ENCODE results near the gene DHX35.

Gene DHX35

DNA sequence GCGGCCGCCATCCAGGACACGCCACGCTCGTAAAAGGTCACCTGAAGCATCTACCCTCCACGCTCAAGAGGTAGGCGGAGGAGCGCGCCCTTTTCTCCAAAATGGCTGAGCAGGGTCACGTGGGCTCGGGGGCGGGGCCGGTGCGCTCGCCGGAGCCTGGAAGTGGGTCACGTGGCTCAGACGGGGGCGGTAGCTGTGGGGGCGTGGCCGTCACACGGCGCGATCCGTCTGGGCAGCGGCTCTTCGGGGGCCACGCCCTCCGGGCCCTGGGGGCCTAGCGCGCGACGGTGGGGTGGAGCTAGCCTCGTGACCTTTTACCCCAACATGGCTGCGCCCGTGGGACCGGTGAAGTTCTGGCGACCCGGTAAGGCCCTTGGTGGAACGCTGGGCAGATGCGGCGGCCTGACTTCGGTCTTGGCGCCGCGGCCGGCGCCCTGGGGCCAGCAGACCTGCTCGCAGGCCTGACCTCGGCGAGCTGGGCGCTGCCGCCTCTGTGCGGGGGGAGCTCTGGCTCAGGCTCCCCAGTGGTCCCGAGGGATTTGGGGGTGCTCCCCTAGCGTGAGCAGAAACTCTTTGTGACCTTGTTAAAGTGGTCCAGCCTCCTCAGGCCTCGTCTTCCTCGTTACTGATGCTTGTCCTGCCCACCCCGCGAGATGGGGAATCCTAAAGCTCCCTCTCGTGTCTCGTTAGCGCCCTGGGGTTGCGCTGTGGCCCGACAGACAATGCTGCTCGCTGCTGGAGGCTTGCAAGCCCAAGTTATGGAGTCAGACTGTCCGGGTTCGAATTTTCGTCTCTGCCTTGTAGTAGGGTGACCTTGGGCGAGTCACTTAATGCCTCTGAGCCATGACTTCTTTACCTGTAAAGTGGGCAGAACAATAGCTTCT lies at the start of gene DHX35 (continued):
- no peak for TF ChIP-seq ZNF10 (tag by site-specific recombination; IDR thresholded peaks at IDR 0.05)
- no peak for TF ChIP-seq ZNF138 (tag by site-specific recombination; IDR thresholded peaks at IDR 0.05; ENCODE audit: borderline replicate concordance)
- TF ChIP-seq, protein P1, sequence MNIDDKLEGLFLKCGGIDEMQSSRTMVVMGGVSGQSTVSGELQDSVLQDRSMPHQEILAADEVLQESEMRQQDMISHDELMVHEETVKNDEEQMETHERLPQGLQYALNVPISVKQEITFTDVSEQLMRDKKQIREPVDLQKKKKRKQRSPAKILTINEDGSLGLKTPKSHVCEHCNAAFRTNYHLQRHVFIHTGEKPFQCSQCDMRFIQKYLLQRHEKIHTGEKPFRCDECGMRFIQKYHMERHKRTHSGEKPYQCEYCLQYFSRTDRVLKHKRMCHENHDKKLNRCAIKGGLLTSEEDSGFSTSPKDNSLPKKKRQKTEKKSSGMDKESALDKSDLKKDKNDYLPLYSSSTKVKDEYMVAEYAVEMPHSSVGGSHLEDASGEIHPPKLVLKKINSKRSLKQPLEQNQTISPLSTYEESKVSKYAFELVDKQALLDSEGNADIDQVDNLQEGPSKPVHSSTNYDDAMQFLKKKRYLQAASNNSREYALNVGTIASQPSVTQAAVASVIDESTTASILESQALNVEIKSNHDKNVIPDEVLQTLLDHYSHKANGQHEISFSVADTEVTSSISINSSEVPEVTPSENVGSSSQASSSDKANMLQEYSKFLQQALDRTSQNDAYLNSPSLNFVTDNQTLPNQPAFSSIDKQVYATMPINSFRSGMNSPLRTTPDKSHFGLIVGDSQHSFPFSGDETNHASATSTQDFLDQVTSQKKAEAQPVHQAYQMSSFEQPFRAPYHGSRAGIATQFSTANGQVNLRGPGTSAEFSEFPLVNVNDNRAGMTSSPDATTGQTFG (tag by site-specific recombination; IDR thresholded peaks at IDR 0.05; ENCODE audit: borderline replicate concordance): no peak
- no peak for TF ChIP-seq SETDB1 (IDR thresholded peaks at IDR 0.05; ENCODE audit: insufficient read length, low read length)
- TF ChIP-seq, protein P2, sequence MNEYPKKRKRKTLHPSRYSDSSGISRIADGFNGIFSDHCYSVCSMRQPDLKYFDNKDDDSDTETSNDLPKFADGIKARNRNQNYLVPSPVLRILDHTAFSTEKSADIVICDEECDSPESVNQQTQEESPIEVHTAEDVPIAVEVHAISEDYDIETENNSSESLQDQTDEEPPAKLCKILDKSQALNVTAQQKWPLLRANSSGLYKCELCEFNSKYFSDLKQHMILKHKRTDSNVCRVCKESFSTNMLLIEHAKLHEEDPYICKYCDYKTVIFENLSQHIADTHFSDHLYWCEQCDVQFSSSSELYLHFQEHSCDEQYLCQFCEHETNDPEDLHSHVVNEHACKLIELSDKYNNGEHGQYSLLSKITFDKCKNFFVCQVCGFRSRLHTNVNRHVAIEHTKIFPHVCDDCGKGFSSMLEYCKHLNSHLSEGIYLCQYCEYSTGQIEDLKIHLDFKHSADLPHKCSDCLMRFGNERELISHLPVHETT (tag by site-specific recombination; IDR thresholded peaks at IDR 0.05): peak; percentile 38; the same call in 1 of the 2 replicates
- TF ChIP-seq ZNF423 (tag by site-specific recombination; IDR thresholded peaks at IDR 0.05): no peak
- peak; percentile 7; the same call in 1 of the 2 replicates for TF ChIP-seq ZNF394 (tag by site-specific recombination; IDR thresholded peaks at IDR 0.05; ENCODE audit: borderline replicate concordance)
- no peak for TF ChIP-seq ZNF391 (tag by site-specific recombination; IDR thresholded peaks at IDR 0.05; ENCODE audit: borderline replicate concordance, low read depth)
- TF ChIP-seq ZNF777 (tag by site-specific recombination; IDR thresholded peaks at IDR 0.05; ENCODE audit: borderline replicate concordance): no peak
- no peak for TF ChIP-seq ZNF677 (tag by site-specific recombination; IDR thresholded peaks at IDR 0.05)
- TF ChIP-seq ZNF211 (tag by site-specific recombination; IDR thresholded peaks at IDR 0.05; ENCODE audit: low read depth): no peak
- no peak for TF ChIP-seq ZNF341 (tag by site-specific recombination; IDR thresholded peaks at IDR 0.05; ENCODE audit: low read depth)
- TF ChIP-seq IKZF3 (tag by site-specific recombination; IDR thresholded peaks at IDR 0.05): no peak
- no peak for TF ChIP-seq ZNF292 (tag by site-specific recombination; IDR thresholded peaks at IDR 0.05; ENCODE audit: borderline replicate concordance, low read depth)
- TF ChIP-seq PRDM1 (tag by site-specific recombination; IDR thresholded peaks at IDR 0.05): no peak
- no peak for TF ChIP-seq ZNF19 (tag by site-specific recombination; IDR thresholded peaks at IDR 0.05; ENCODE audit: low read depth)
- no peak for TF ChIP-seq ZNF354C (tag by site-specific recombination; IDR thresholded peaks at IDR 0.05; ENCODE audit: borderline replicate concordance, low read depth)
- no peak for TF ChIP-seq ZNF610 (tag by site-specific recombination; IDR thresholded peaks at IDR 0.05; ENCODE audit: borderline replicate concordance)
- TF ChIP-seq, protein P3, sequence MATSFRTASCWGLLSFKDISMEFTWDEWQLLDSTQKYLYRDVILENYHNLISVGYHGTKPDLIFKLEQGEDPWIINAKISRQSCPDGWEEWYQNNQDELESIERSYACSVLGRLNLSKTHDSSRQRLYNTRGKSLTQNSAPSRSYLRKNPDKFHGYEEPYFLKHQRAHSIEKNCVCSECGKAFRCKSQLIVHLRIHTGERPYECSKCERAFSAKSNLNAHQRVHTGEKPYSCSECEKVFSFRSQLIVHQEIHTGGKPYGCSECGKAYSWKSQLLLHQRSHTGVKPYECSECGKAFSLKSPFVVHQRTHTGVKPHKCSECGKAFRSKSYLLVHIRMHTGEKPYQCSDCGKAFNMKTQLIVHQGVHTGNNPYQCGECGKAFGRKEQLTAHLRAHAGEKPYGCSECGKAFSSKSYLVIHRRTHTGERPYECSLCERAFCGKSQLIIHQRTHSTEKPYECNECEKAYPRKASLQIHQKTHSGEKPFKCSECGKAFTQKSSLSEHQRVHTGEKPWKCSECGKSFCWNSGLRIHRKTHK (tag by site-specific recombination; IDR thresholded peaks at IDR 0.05): no peak
- TF ChIP-seq, protein P4, sequence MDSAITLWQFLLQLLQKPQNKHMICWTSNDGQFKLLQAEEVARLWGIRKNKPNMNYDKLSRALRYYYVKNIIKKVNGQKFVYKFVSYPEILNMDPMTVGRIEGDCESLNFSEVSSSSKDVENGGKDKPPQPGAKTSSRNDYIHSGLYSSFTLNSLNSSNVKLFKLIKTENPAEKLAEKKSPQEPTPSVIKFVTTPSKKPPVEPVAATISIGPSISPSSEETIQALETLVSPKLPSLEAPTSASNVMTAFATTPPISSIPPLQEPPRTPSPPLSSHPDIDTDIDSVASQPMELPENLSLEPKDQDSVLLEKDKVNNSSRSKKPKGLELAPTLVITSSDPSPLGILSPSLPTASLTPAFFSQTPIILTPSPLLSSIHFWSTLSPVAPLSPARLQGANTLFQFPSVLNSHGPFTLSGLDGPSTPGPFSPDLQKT (IDR thresholded peaks at IDR 0.05; ENCODE audit: borderline replicate concordance, low read depth, low read length): no peak
- 0 out of 2 replicates have a peak, but pooled peaks have one; percentile 28 for TF ChIP-seq ZFP69B (tag by site-specific recombination; IDR thresholded peaks at IDR 0.05)
- TF ChIP-seq, protein P5, sequence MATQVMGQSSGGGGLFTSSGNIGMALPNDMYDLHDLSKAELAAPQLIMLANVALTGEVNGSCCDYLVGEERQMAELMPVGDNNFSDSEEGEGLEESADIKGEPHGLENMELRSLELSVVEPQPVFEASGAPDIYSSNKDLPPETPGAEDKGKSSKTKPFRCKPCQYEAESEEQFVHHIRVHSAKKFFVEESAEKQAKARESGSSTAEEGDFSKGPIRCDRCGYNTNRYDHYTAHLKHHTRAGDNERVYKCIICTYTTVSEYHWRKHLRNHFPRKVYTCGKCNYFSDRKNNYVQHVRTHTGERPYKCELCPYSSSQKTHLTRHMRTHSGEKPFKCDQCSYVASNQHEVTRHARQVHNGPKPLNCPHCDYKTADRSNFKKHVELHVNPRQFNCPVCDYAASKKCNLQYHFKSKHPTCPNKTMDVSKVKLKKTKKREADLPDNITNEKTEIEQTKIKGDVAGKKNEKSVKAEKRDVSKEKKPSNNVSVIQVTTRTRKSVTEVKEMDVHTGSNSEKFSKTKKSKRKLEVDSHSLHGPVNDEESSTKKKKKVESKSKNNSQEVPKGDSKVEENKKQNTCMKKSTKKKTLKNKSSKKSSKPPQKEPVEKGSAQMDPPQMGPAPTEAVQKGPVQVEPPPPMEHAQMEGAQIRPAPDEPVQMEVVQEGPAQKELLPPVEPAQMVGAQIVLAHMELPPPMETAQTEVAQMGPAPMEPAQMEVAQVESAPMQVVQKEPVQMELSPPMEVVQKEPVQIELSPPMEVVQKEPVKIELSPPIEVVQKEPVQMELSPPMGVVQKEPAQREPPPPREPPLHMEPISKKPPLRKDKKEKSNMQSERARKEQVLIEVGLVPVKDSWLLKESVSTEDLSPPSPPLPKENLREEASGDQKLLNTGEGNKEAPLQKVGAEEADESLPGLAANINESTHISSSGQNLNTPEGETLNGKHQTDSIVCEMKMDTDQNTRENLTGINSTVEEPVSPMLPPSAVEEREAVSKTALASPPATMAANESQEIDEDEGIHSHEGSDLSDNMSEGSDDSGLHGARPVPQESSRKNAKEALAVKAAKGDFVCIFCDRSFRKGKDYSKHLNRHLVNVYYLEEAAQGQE (tag by site-specific recombination; IDR thresholded peaks at IDR 0.05): no peak; the same call in 1 of the 2 replicates
- TF ChIP-seq, protein P6, sequence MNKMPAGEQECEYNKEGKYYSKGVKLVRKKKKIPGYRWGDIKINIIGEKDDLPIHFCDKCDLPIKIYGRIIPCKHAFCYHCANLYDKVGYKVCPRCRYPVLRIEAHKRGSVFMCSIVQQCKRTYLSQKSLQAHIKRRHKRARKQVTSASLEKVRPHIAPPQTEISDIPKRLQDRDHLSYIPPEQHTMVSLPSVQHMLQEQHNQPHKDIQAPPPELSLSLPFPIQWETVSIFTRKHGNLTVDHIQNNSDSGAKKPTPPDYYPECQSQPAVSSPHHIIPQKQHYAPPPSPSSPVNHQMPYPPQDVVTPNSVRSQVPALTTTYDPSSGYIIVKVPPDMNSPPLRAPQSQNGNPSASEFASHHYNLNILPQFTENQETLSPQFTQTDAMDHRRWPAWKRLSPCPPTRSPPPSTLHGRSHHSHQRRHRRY (tag by site-specific recombination; IDR thresholded peaks at IDR 0.05): no peak
- no peak for TF ChIP-seq ZNF530 (tag by site-specific recombination; IDR thresholded peaks at IDR 0.05; ENCODE audit: low read depth)
- TF ChIP-seq, protein P7, sequence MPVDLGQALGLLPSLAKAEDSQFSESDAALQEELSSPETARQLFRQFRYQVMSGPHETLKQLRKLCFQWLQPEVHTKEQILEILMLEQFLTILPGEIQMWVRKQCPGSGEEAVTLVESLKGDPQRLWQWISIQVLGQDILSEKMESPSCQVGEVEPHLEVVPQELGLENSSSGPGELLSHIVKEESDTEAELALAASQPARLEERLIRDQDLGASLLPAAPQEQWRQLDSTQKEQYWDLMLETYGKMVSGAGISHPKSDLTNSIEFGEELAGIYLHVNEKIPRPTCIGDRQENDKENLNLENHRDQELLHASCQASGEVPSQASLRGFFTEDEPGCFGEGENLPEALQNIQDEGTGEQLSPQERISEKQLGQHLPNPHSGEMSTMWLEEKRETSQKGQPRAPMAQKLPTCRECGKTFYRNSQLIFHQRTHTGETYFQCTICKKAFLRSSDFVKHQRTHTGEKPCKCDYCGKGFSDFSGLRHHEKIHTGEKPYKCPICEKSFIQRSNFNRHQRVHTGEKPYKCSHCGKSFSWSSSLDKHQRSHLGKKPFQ (tag by site-specific recombination; IDR thresholded peaks at IDR 0.05): no peak

Measured in HEK293 (cell line).